Neural progenitor cell (in vitro differentiated cells): Measurements from ENCODE around the gene ERBB3. TPM values are rescaled to one million over a fixed set of nuclear protein-coding genes. Genes with fewer than 3 reads are reported as not detected.

Experiments used
- DNase-seq: peaks from one replicate; pipeline ENCODE4 v3.0.0-alpha.2; 2016; ENCODE audit warnings: low spot score
- H2AFZ ChIP-seq: fragments of 200-600 bp; sonication (generic); replicated peaks from 2 replicates; pipeline ENCODE4 v1.6.1; 2016; ENCODE audit warnings: antibody characterized with exemption
- H3F3A ChIP-seq: fragments of 200-600 bp; sonication (generic); 2 replicates; pipeline ENCODE4 v1.6.1; 2016; ENCODE audit warnings: antibody characterized with exemption, low read depth
- H3K27ac ChIP-seq: fragments of 200-600 bp; sonication (generic); 2 replicates; pipeline ENCODE4 v1.5.1; 2016; ENCODE audit warnings: mild to moderate bottlenecking
- H3K27me3 ChIP-seq: fragments of 200-600 bp; sonication (generic); 2 replicates; pipeline ENCODE4 v1.6.1; 2016; ENCODE audit warnings: mild to moderate bottlenecking, moderate library complexity
- H3K36me3 ChIP-seq: fragments of 200-600 bp; sonication (generic); 2 replicates; pipeline ENCODE4 v1.5.1; 2016
- H3K4me1 ChIP-seq: fragments of 200-600 bp; sonication (generic); 2 replicates; pipeline ENCODE4 v1.6.1; 2016; ENCODE audit warnings: mixed run types
- H3K4me2 ChIP-seq: fragments of 200-600 bp; sonication (generic); 2 replicates; pipeline ENCODE4 v1.6.1; 2016
- H3K4me3 ChIP-seq: fragments of 200-600 bp; sonication (generic); 2 replicates; pipeline ENCODE4 v1.5.1; 2016
- H3K79me2 ChIP-seq: fragments of 200-600 bp; sonication (generic); 2 replicates; pipeline ENCODE4 v1.6.1; 2016; ENCODE audit warnings: low read depth
- H3K9ac ChIP-seq: fragments of 200-600 bp; sonication (generic); 2 replicates; pipeline ENCODE4 v1.6.1; 2016
- H3K9me3 ChIP-seq: fragments of 200-600 bp; sonication (generic); 2 replicates; pipeline ENCODE4 v1.5.1; 2016; ENCODE audit warnings: low read depth
- H4K20me1 ChIP-seq: fragments of 200-600 bp; sonication (generic); 2 replicates; pipeline ENCODE4 v1.6.1; 2016; ENCODE audit warnings: low read depth
- H3K27ac Mint-ChIP-seq: 3 replicates; pipeline ENCODE4 v1.8.0; 2021; ENCODE audit warnings: mixed read lengths
- H3K27me3 Mint-ChIP-seq: 2 replicates; pipeline ENCODE4 v1.8.0; 2022; ENCODE audit warnings: low read depth, mild to moderate bottlenecking, inconsistent platforms, moderate library complexity, mixed read lengths; ENCODE audit not compliant: insufficient read depth
- H3K36me3 Mint-ChIP-seq: 3 replicates; pipeline ENCODE4 v1.8.0; 2021; ENCODE audit warnings: mixed read lengths
- H3K4me1 Mint-ChIP-seq: 3 replicates; pipeline ENCODE4 v1.8.0; 2021; ENCODE audit warnings: mixed read lengths
- H3K4me3 Mint-ChIP-seq: 3 replicates; pipeline ENCODE4 v1.8.0; 2021; ENCODE audit warnings: mild to moderate bottlenecking, moderate library complexity, mixed read lengths
- H3K9me3 Mint-ChIP-seq: 3 replicates; pipeline ENCODE4 v1.8.0; 2020; ENCODE audit warnings: mixed read lengths
- EZH2 ChIP-seq: fragments of 200-600 bp; sonication (generic); IDR thresholded peaks from 2 replicates; pipeline ENCODE4 v1.6.1; 2017; ENCODE audit warnings: antibody characterized with exemption, mild to moderate bottlenecking, moderate library complexity
- EZH2phosphoT487 ChIP-seq: fragments of 200-600 bp; sonication (generic); IDR thresholded peaks from 2 replicates; pipeline ENCODE4 v1.6.1; 2017; ENCODE audit warnings: antibody characterized with exemption
- total RNA-seq: library from RNA; depleted of rRNA; stranded (reverse); fragments of >200 nt; gene quantifications from 2 replicates; pipeline ENCODE4 v1.2.3, GENCODE V29; 2015; ENCODE audit warnings: low replicate concordance
- TF ChIP-seq, protein P1 (sequence below): fragments of 200-600 bp; sonication (generic); IDR thresholded peaks from 2 replicates; pipeline ENCODE4 v1.5.1; 2017; ENCODE audit warnings: antibody characterized with exemption, mild to moderate bottlenecking

Gene ERBB3
- total RNA-seq, 1 donor from 2014 or later = 8.8 TPM

GRCh38 chr12:56087220-56087619 lies 7.3 kb downstream of the ERBB3 start:
- no peaks in the 10 kb centered on the region for H3K9me3 Mint-ChIP-seq
- H3K4me1 Mint-ChIP-seq = no peaks in the 10 kb centered on the region
- TF ChIP-seq EZH2phosphoT487 (no peak), EZH2 (no peak)
- TF ChIP-seq, protein P1, sequence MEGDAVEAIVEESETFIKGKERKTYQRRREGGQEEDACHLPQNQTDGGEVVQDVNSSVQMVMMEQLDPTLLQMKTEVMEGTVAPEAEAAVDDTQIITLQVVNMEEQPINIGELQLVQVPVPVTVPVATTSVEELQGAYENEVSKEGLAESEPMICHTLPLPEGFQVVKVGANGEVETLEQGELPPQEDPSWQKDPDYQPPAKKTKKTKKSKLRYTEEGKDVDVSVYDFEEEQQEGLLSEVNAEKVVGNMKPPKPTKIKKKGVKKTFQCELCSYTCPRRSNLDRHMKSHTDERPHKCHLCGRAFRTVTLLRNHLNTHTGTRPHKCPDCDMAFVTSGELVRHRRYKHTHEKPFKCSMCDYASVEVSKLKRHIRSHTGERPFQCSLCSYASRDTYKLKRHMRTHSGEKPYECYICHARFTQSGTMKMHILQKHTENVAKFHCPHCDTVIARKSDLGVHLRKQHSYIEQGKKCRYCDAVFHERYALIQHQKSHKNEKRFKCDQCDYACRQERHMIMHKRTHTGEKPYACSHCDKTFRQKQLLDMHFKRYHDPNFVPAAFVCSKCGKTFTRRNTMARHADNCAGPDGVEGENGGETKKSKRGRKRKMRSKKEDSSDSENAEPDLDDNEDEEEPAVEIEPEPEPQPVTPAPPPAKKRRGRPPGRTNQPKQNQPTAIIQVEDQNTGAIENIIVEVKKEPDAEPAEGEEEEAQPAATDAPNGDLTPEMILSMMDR = no peak
- Histone ChIP-seq H3K4me2 (no peak overlapping the region), H2AFZ (no peak overlapping the region), H4K20me1 (no peaks in the 10 kb centered on the region), H3K36me3 (no peaks in the 10 kb centered on the region), H3K27me3 (no peaks in the 10 kb centered on the region), H3F3A (peaks cover 5% of the 10 kb centered on the region), H3K27ac (no peak overlapping the region), H3K79me2 (no peaks in the 10 kb centered on the region), H3K4me1 (no peaks in the 10 kb centered on the region), H3K9ac (no peak overlapping the region), H3K9me3 (no peaks in the 10 kb centered on the region), H3K4me3 (no peak overlapping the region)
- no peak for DNase-seq
- H3K4me3 Mint-ChIP-seq = no peak overlapping the region
- H3K27ac Mint-ChIP-seq = no peak overlapping the region
- H3K36me3 Mint-ChIP-seq = no peaks in the 10 kb centered on the region
- H3K27me3 Mint-ChIP-seq = peaks cover 10% of the 10 kb centered on the region

DNA sequence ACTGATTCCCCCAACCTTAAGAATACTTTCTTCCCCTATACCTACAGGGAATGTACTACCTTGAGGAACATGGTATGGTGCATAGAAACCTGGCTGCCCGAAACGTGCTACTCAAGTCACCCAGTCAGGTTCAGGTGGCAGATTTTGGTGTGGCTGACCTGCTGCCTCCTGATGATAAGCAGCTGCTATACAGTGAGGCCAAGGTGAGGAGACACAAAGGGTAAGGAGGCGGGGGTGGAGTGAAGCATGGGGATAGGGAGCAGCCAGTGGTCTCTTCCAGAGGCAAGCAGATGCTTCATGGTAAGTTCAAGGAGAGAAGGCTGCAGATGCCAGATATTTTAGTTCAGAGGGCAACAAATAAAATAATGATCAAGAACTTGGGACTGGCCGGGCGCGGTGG lies 17.8 kb downstream of the ERBB3 start:
- Histone ChIP-seq H3K4me3 (no peak overlapping the region), H3F3A (no peaks in the 10 kb centered on the region), H3K79me2 (no peaks in the 10 kb centered on the region), H3K9ac (no peak overlapping the region), H3K4me1 (no peaks in the 10 kb centered on the region), H4K20me1 (no peaks in the 10 kb centered on the region), H3K27ac (no peak overlapping the region), H3K36me3 (no peaks in the 10 kb centered on the region), H2AFZ (no peak overlapping the region), H3K4me2 (no peak overlapping the region), H3K9me3 (no peaks in the 10 kb centered on the region), H3K27me3 (no peaks in the 10 kb centered on the region)
- H3K9me3 Mint-ChIP-seq = peaks cover 2% of the 10 kb centered on the region
- TF ChIP-seq EZH2 (no peak), EZH2phosphoT487 (no peak)
- TF ChIP-seq, protein P1 = no peak
- no peak for DNase-seq
- H3K27ac Mint-ChIP-seq = no peak overlapping the region
- no peak overlapping the region for H3K4me3 Mint-ChIP-seq
- peaks cover 2% of the 10 kb centered on the region for H3K27me3 Mint-ChIP-seq
- H3K36me3 Mint-ChIP-seq = no peaks in the 10 kb centered on the region
- H3K4me1 Mint-ChIP-seq = peaks cover 4% of the 10 kb centered on the region

GRCh38 chr12:56098592-56098991 lies 18.6 kb downstream of the ERBB3 start:
- Histone ChIP-seq H3K79me2 (peaks cover 8% of the 10 kb centered on the region), H3K4me2 (no peak overlapping the region), H3F3A (peaks cover 7% of the 10 kb centered on the region), H3K27me3 (no peaks in the 10 kb centered on the region), H3K9me3 (no peaks in the 10 kb centered on the region), H3K4me3 (no peak overlapping the region), H3K27ac (no peak overlapping the region), H2AFZ (no peak overlapping the region), H3K9ac (no peak overlapping the region), H4K20me1 (no peaks in the 10 kb centered on the region), H3K36me3 (no peaks in the 10 kb centered on the region), H3K4me1 (no peaks in the 10 kb centered on the region)
- H3K9me3 Mint-ChIP-seq = no peaks in the 10 kb centered on the region
- no peak overlapping the region for H3K4me3 Mint-ChIP-seq
- peaks cover 2% of the 10 kb centered on the region for H3K27me3 Mint-ChIP-seq
- no peaks in the 10 kb centered on the region for H3K36me3 Mint-ChIP-seq
- no peak overlapping the region for H3K27ac Mint-ChIP-seq
- TF ChIP-seq, protein P1 = no peak
- TF ChIP-seq EZH2 = no peak
- TF ChIP-seq EZH2phosphoT487 = no peak
- DNase-seq = no peak
- peaks cover 12% of the 10 kb centered on the region for H3K4me1 Mint-ChIP-seq

DNA sequence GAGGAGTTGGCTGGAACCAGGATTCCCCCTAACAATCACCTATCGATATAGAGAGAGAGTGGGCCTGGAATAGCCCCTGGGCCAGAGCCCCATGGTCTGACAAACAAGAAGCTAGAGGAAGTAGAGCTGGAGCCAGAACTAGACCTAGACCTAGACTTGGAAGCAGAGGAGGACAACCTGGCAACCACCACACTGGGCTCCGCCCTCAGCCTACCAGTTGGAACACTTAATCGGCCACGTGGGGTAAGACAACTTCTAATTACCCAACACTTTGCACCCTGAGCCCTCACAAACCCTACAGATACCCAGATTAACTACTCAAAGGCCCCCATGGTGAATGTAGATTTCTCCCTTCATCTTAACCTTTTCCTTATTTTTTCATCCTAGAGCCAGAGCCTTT lies 19.8 kb downstream of the ERBB3 start:
- H3K36me3 Mint-ChIP-seq = no peaks in the 10 kb centered on the region
- no peaks in the 10 kb centered on the region for H3K27me3 ChIP-seq
- H3K27me3 Mint-ChIP-seq = peaks cover 3% of the 10 kb centered on the region

More for the DNA sequence above, 19.8 kb downstream of the ERBB3 start:
- no peak overlapping the region for H3K27ac ChIP-seq
- no peaks in the 10 kb centered on the region for H3K36me3 ChIP-seq
- peaks cover under 1% of the 10 kb centered on the region for H4K20me1 ChIP-seq
- DNase-seq = no peak
- H3K27ac Mint-ChIP-seq = no peak overlapping the region
- no peak overlapping the region for H3K4me3 ChIP-seq
- no peaks in the 10 kb centered on the region for H3K9me3 ChIP-seq
- H3K4me3 Mint-ChIP-seq = no peak overlapping the region
- H3K4me2 ChIP-seq = no peak overlapping the region
- H3K79me2 ChIP-seq = peaks cover 12% of the 10 kb centered on the region
- no peaks in the 10 kb centered on the region for H3K4me1 ChIP-seq
- H3K9me3 Mint-ChIP-seq = no peaks in the 10 kb centered on the region
- H3K9ac ChIP-seq = no peak overlapping the region
- no peak for TF ChIP-seq EZH2phosphoT487
- TF ChIP-seq, protein P1 = no peak
- TF ChIP-seq EZH2 = no peak
- H3F3A ChIP-seq = peaks cover 11% of the 10 kb centered on the region
- peaks cover 12% of the 10 kb centered on the region for H3K4me1 Mint-ChIP-seq
- no peak overlapping the region for H2AFZ ChIP-seq
